Memory B cell (primary cell): ENCODE data around the gene ZFP62.

ENCODE experiments used
- ATAC-seq: fragments of 150-1000 bp; cut with Tn5 transposase; 2 replicates; pipeline ENCODE4 v1.10.0; 2021; ENCODE audit warnings: low read depth, mild to moderate bottlenecking, moderate library complexity
- DNase-seq, 2 donors: peaks; one replicate each; pipeline ENCODE4 v3.0.0; 2022; ENCODE audit warnings: low spot score in 2 of 2
- H3K27ac Mint-ChIP-seq: one replicate; pipeline ENCODE4 v1.8.0; 2022; ENCODE audit warnings: mild to moderate bottlenecking, moderate library complexity, mixed read lengths
- H3K27me3 Mint-ChIP-seq: one replicate; pipeline ENCODE4 v1.8.0; 2022; ENCODE audit warnings: mixed read lengths
- H3K36me3 Mint-ChIP-seq: one replicate; pipeline ENCODE4 v1.8.0; 2022; ENCODE audit warnings: mild to moderate bottlenecking, mixed read lengths
- H3K4me1 Mint-ChIP-seq: one replicate; pipeline ENCODE4 v1.8.0; 2022; ENCODE audit warnings: mixed read lengths
- H3K4me3 Mint-ChIP-seq: one replicate; pipeline ENCODE4 v1.8.0; 2022; ENCODE audit warnings: mild to moderate bottlenecking, moderate library complexity, mixed read lengths
- H3K9me3 Mint-ChIP-seq: one replicate; pipeline ENCODE4 v1.8.0; 2022; ENCODE audit warnings: mixed read lengths

Gene ZFP62

DNA sequence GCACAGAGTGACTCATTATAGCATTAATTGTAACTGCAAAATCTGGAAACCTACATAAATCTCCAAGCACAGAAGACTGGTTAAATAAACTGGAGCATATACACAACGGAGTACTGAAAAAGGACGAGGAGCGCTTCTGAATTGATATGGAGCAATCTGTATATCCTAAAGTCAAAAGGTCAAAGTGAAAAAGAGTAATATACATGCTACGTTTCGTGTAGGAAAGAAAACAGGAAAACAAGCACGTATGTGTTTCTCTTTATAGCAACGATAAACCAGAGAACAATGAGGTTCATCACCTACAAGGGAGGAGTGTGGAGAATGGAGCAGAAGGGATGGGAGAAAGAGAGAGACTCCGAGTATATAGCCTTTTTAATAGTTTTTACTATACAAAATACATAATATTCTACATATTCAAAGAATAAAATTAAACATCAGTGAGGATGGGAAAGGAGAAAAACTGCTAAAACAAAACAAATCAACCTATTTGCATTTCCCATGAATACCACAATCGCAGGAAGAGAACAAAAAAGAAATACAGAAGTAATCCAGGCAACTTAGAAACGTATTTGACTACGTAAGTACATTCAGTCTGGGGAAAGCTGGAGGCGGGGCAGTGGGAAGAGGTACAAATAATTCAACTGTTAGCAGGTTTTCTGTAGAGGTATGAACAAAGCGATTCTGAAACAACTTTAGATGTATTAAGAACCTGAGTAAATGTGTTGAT, 7.8 kb downstream of the ZFP62 start:
- H3K9me3 Mint-ChIP-seq: peaks cover 4% of the 10 kb centered on the region
- peaks cover 30% of the 10 kb centered on the region for H3K4me1 Mint-ChIP-seq
- H3K36me3 Mint-ChIP-seq: peaks cover 58% of the 10 kb centered on the region
- no peak overlapping the region for H3K4me3 Mint-ChIP-seq
- ATAC-seq (no peak), DNase-seq (no peak)
- H3K27me3 Mint-ChIP-seq: no peaks in the 10 kb centered on the region
- H3K27ac Mint-ChIP-seq: no peak overlapping the region

DNA sequence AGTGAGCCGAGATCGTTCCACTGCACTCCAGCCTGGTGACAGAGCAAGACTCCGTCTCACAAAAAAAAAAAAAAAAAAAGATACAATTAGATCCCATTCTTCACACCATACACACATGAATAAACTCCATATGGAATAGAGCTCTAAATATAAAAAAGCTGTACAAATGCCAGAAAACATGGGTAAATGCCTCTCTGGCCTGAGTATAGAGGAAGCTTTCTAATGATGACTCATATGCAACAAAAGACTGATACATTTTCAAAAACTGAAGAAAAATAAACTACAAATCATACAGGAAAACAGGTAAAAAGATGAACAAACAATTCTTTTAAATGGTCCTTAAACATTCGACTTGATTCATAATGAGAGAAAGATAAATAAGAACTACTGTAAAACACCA, 8.6 kb downstream of the ZFP62 start:
- no peak overlapping the region for H3K4me3 Mint-ChIP-seq
- DNase-seq: no peak
- peaks cover 29% of the 10 kb centered on the region for H3K4me1 Mint-ChIP-seq
- H3K9me3 Mint-ChIP-seq: peaks cover 4% of the 10 kb centered on the region
- no peak for ATAC-seq
- no peaks in the 10 kb centered on the region for H3K27me3 Mint-ChIP-seq
- peaks cover 64% of the 10 kb centered on the region for H3K36me3 Mint-ChIP-seq
- H3K27ac Mint-ChIP-seq: no peak overlapping the region

DNA sequence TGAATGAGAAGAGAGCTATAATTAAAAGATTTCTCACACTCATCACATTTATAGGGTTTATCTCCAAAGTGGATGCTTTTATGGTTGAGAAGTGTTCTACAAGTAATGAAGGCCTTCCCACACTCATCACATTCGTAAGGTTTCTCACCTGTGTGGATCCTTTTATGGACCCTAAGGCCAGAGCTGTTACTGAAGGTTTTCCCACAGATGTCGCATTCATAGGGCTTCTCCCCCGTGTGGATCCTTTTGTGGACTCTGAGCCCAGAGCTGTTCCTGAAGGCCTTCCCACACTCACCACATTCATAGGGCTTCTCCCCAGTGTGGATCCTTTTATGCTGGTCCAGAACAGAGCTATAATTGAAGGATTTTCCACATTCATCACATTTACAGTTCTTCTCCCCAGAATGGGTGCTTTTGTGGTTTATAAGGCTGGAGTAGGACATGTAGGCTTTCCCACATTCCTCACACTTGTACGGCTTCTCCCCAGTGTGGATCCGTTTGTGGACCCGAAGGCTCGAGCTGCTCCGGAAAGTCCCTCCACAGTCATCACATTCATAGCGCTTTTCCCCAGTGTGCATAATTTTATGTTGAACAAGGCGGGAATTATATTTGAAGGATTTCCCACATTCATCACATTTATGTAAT, 10.5 kb downstream of the ZFP62 start:
- DNase-seq (no peak), ATAC-seq (no peak)
- H3K27ac Mint-ChIP-seq: no peak overlapping the region
- H3K36me3 Mint-ChIP-seq: peaks cover 61% of the 10 kb centered on the region
- H3K4me1 Mint-ChIP-seq: peaks cover 25% of the 10 kb centered on the region
- no peak overlapping the region for H3K4me3 Mint-ChIP-seq
- H3K9me3 Mint-ChIP-seq: peaks cover 4% of the 10 kb centered on the region
- H3K27me3 Mint-ChIP-seq: no peaks in the 10 kb centered on the region

DNA sequence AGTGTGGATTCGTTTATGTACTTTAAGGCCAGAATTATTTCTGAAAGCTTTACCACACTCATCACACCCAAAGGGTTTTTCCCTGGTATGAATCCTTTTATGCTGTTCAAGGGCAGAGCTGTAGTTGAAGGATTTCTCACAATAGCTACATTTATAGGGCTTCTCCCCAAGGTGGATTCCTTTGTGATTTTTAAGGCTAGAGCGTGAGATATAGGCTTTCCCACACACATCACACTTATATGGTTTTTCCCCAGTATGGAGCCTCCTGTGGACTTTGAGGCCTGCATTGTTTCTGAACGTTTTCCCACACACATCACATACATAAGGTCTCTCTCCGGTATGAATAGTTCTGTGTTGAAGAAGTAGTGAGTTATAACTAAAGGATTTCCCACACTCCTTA, 11.2 kb downstream of the ZFP62 start:
- DNase-seq (no peak), ATAC-seq (no peak)
- no peaks in the 10 kb centered on the region for H3K27me3 Mint-ChIP-seq
- H3K4me3 Mint-ChIP-seq: no peak overlapping the region
- no peak overlapping the region for H3K27ac Mint-ChIP-seq
- H3K36me3 Mint-ChIP-seq: peaks cover 56% of the 10 kb centered on the region
- peaks cover 4% of the 10 kb centered on the region for H3K9me3 Mint-ChIP-seq
- peaks cover 21% of the 10 kb centered on the region for H3K4me1 Mint-ChIP-seq

DNA sequence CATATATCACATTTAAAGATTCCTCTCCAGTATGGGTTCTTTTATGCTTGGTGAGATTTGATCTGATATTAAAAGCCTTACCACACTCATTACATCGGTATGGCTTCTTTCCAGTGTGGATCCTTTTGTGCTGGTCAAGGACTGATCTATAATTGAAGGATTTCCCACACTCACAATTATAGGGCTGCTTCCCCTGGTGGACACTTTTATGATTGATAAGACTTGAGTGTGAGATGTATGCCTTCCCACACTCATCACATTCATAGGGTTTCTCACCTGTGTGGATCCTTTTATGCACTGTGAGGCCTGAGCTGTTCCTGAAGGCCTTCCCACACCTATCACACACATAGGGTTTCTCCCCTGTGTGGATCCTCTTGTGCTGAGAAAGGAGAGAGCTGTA, 12.2 kb downstream of the ZFP62 start:
- peaks cover 52% of the 10 kb centered on the region for H3K36me3 Mint-ChIP-seq

DNA sequence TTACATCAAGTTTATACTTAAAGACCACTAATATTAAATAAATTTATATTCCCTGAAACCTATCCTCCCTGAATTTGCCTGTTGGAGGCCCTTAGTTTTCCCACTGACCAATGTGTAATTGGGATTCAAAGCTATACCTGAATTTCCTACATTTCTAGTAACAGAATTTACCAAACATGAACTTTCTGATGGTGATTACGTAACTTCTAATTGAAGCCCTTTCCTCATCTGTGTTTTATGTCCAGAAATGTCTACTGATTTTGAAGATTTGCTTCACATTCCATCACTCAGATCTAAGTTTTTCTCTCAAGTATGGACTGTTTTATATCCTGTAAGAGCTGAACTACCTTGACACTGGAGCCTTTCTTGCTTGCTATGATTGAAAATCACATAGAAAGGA, 12.8 kb downstream of the ZFP62 start:
- Mint-ChIP-seq H3K27me3 (no peaks in the 10 kb centered on the region), H3K36me3 (peaks cover 52% of the 10 kb centered on the region), H3K9me3 (peaks cover 4% of the 10 kb centered on the region), H3K4me3 (no peak overlapping the region), H3K4me1 (peaks cover 11% of the 10 kb centered on the region), H3K27ac (no peak overlapping the region)
- ATAC-seq (no peak), DNase-seq (no peak)

More for the DNA sequence above, 12.2 kb downstream of the ZFP62 start:
- ATAC-seq: no peak
- H3K4me3 Mint-ChIP-seq: no peak overlapping the region
- DNase-seq: no peak
- no peaks in the 10 kb centered on the region for H3K27me3 Mint-ChIP-seq
- H3K4me1 Mint-ChIP-seq: peaks cover 16% of the 10 kb centered on the region
- H3K27ac Mint-ChIP-seq: no peak overlapping the region
- H3K9me3 Mint-ChIP-seq: peaks cover 4% of the 10 kb centered on the region

DNA sequence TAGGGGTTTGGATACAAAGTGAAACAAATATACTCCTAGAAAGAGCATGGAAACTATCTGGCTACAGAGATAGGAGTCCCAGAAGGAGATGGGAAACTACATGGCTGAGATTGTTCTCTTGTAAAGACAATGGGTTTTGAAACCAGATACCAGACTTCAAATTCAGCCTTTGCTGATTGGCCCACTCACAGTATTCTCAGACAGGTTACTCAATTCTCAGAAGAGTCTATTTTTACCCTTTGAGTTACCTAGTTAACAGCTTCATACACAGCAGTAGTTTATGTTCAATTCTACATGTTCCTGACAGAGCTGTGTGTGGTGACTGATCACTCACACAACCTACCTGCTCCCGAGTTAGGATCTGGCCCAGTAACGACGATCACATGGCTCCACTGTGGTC, 14.1 kb downstream of the ZFP62 start:
- Mint-ChIP-seq H3K9me3 (peaks cover 5% of the 10 kb centered on the region), H3K4me3 (no peak overlapping the region), H3K27me3 (no peaks in the 10 kb centered on the region), H3K36me3 (peaks cover 49% of the 10 kb centered on the region), H3K4me1 (peaks cover 7% of the 10 kb centered on the region), H3K27ac (no peak overlapping the region)
- DNase-seq (no peak), ATAC-seq (no peak)

DNA sequence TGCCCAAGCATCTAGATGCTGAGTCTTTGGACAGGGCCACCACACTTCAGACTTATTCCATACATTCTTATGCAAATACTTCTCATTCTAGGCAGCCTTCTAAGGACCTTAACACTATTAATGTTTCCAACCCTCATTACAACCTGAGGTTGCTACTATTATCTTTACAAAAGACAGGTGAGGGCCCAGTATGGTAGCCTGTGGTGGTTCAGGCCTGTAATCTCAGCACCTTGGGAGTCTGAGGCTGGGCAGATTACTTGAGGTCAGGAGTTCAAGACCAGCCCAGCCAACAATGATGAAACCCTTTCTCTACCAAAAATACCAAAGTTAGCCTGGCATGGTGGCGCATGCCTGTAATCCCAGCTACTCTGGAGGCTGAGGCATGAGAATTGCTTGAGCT, 16.2 kb downstream of the ZFP62 start:
- Mint-ChIP-seq H3K4me3 (no peak overlapping the region), H3K4me1 (peaks cover 4% of the 10 kb centered on the region), H3K36me3 (peaks cover 29% of the 10 kb centered on the region), H3K27ac (no peak overlapping the region), H3K27me3 (no peaks in the 10 kb centered on the region), H3K9me3 (peaks cover 3% of the 10 kb centered on the region)
- no peak for DNase-seq
- no peak for ATAC-seq

DNA sequence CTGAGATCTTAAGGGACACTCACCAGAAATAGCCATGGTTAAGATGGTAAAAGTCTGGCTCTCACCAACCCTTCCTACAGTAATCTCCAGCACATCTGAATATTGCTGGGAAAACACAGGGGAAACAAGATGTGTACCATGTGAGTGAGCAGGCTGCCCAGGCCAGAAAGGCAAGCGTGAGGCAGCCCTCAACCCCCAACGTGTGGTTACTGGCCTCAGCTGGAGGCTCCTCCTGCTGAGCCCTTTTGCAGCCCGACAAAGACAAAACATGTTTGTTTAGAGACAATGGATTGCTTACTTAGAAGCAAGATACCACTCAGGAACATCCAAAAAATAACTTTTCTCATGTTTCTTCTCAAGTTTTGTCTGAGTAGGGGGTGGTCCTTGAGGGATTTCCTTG, 16.6 kb downstream of the ZFP62 start:
- ATAC-seq: no peak
- Mint-ChIP-seq H3K27me3 (no peaks in the 10 kb centered on the region), H3K27ac (no peak overlapping the region), H3K9me3 (peaks cover 3% of the 10 kb centered on the region), H3K4me3 (no peak overlapping the region), H3K36me3 (peaks cover 25% of the 10 kb centered on the region), H3K4me1 (peaks cover 4% of the 10 kb centered on the region)
- no peak for DNase-seq

DNA sequence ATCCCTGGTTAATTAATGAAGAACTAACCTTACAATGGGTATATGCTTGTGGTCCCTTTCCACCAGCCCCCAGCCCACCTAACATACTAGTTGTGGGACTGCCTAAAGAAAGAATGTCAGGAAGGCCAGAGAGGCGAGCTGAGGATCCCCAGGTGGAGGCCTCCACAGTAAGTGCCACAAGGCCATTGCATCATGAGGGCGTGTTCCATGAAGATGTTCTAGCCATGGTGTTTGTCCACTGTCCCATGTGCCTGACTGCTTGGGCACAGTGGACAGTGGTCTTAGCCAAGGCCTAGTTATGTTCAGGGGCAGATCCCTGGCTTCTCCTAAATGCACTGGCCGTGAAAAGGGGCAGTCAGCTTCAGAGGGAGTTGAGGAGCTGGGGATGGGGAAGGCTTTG, 21.1 kb downstream of the ZFP62 start:
- H3K36me3 Mint-ChIP-seq: peaks cover 12% of the 10 kb centered on the region
- peaks cover 3% of the 10 kb centered on the region for H3K4me1 Mint-ChIP-seq
- H3K27me3 Mint-ChIP-seq: no peaks in the 10 kb centered on the region
- DNase-seq (no peak), ATAC-seq (no peak)
- H3K9me3 Mint-ChIP-seq: peaks cover 6% of the 10 kb centered on the region
- H3K4me3 Mint-ChIP-seq: no peak overlapping the region
- no peak overlapping the region for H3K27ac Mint-ChIP-seq

DNA sequence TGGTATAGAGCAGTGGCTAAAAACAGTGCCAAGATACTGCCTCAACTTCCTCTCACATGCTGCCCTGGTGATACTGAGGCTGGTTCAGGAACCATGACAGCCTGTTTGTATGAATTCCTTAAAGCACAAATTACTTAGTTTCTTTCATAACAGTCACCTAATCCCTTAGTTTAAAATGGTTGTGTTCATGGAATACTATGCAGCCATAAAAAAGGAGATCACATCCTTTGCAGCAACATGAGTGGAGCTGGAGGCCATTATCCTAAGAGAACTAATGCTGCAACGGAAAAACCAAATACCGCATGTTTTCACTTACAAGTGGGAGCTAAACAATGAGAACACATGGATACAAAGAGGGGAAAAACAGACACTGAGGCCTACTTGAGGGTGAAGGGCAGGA, 21.8 kb downstream of the ZFP62 start:
- DNase-seq (no peak), ATAC-seq (no peak)
- Mint-ChIP-seq H3K4me3 (no peak overlapping the region), H3K4me1 (peaks cover 6% of the 10 kb centered on the region), H3K27ac (no peak overlapping the region), H3K9me3 (peaks cover 6% of the 10 kb centered on the region), H3K27me3 (no peaks in the 10 kb centered on the region), H3K36me3 (peaks cover 14% of the 10 kb centered on the region)

DNA sequence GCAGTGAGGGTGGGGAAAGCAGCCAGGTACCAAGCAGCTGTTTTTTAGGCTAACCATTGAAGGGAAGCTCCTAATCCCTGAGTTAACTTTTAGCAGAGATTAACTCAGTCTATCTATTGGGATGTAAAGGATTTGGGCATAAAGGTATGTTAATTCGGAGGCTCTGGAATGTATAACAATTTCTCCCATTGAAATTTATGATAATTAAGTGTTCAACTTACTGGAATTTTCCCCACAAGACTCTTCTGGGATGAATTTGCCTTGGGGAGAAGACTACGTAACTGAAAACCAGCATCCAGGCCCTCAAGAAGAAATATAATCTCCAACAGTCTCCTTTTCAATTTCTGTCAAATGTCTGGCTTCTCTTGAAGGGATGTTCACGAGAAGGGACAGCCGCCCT, 23.6 kb downstream of the ZFP62 start:
- peaks cover 17% of the 10 kb centered on the region for H3K4me1 Mint-ChIP-seq
- ATAC-seq (no peak), DNase-seq (no peak)
- peaks cover 6% of the 10 kb centered on the region for H3K9me3 Mint-ChIP-seq
- H3K27me3 Mint-ChIP-seq: no peaks in the 10 kb centered on the region
- H3K27ac Mint-ChIP-seq: no peak overlapping the region
- H3K36me3 Mint-ChIP-seq: peaks cover 14% of the 10 kb centered on the region
- H3K4me3 Mint-ChIP-seq: no peak overlapping the region

DNA sequence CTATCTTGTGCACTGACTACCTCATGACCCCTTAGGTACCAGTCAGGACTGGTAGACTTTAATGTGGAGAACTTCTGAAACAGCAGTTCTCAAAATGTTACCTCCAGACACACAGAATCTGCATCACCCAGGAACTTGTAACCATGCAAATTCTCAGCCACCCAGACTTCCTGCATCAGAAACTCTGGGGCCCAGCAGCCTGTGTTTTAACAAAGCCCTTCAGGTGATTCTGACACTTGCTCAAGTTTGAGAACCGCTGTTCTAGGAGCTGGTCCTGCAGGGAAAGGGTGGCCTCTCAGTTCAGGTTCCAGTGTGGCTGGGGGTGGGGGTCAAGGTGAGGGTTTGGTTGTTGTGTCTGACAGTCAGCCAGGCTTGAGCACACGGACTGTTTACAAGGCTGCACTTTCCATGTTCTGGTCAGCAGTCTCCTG, 28.4 kb downstream of the ZFP62 start:
- H3K4me3 Mint-ChIP-seq: peak overlapping the region; percentile 100
- peak; percentile 71 for ATAC-seq
- peak; percentile 53 for DNase-seq
- H3K27me3 Mint-ChIP-seq: no peaks in the 10 kb centered on the region
- H3K9me3 Mint-ChIP-seq: peaks cover 3% of the 10 kb centered on the region
- peak overlapping the region; percentile 99 for H3K27ac Mint-ChIP-seq
- peaks cover 27% of the 10 kb centered on the region for H3K36me3 Mint-ChIP-seq
- H3K4me1 Mint-ChIP-seq: peaks cover 34% of the 10 kb centered on the region

DNA sequence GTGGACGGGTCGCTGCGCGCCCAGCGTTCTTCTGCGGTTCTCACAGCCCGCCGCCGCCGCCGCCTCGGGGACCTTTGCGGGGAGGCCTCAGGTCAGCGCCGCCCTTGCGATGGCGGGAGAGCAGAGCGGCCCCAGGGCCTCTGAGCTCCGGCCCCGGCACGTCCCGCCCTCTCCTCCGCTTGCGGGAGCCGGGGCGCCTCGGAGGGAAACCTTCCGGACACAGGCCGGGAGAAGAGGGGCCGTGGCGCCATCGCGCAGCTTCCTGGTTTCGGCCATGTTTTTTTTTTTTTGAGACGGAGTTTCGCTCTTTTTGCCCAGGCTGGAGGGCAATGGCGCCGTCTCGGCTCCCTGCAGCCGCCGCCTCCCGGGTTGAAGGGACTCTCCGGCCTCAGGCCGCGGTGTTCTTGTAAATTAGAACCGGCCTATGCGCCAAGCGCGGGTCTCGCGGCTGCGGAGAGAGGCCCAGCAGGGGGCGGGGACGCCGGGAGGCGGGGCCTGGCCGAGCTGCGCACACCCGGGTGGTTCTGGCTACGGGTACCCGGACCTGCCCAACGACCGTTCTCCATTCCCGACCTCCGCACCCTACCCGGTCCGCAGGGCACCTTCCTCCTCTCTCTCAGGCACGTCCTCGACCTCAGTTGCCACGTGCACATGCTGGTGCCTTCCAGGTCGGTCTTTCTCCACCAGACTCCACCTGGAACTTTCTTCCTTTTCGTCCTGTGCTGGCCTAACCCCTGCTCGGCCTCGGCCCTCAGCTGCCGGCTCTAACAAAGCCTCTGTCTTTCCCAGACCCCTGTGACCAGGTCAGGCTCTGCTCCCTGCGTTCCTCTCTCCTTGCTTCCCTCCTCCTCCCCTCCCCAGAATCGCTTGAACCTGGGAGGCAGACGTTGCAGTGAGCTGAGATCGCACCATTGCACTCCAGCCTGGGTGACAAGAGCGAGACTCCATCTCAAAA, 29.7 kb downstream of the ZFP62 start:
- DNase-seq (peak; percentile 71 to 81), ATAC-seq (peak; percentile 65)
- H3K27me3 Mint-ChIP-seq: no peaks in the 10 kb centered on the region
- peak overlapping the region; percentile 100 for H3K4me3 Mint-ChIP-seq
- H3K4me1 Mint-ChIP-seq: peaks cover 34% of the 10 kb centered on the region
- H3K27ac Mint-ChIP-seq: peak overlapping the region; percentile 99
- H3K36me3 Mint-ChIP-seq: peaks cover 26% of the 10 kb centered on the region
- peaks cover 3% of the 10 kb centered on the region for H3K9me3 Mint-ChIP-seq
